HUES64 (cell line): ENCODE data around the gene NTPCR.
"Not testable (repeated sequence)": the region's sequence is repeated elsewhere in the genome, so short reads cannot be mapped to it uniquely, and the experiment has no call there.

Experiments used
- H3K27ac ChIP-seq: 2 replicates; pipeline ENCODE4 v1.7.0; 2013; ENCODE audit warnings: low read depth, low read length, inconsistent platforms
- H3K27me3 ChIP-seq: 2 replicates; pipeline ENCODE4 v1.6.1; 2013; ENCODE audit warnings: mild to moderate bottlenecking, low read length; ENCODE audit not compliant: insufficient read depth
- H3K36me3 ChIP-seq: 2 replicates; pipeline ENCODE4 v1.6.1; 2013; ENCODE audit warnings: mild to moderate bottlenecking, low read length; ENCODE audit not compliant: insufficient read depth
- H3K4me1 ChIP-seq: 2 replicates; pipeline ENCODE4 v1.6.1; 2013; ENCODE audit warnings: mild to moderate bottlenecking, low read length, moderate library complexity; ENCODE audit not compliant: insufficient read depth
- H3K4me3 ChIP-seq: 2 replicates; pipeline ENCODE4 v1.5.1; 2013; ENCODE audit warnings: mild to moderate bottlenecking, low read length, moderate library complexity
- H3K9ac ChIP-seq: 2 replicates; pipeline ENCODE4 v1.6.1; 2013; ENCODE audit warnings: mild to moderate bottlenecking, low read depth, low read length
- H3K9me3 ChIP-seq: 2 replicates; pipeline ENCODE4 v1.6.1; 2013; ENCODE audit warnings: low read depth, low read length; ENCODE audit not compliant: insufficient read depth
- WGBS: fragments of 150-250, 120-280 bp; methylation state at CpG from one replicate; pipeline ENCODE4 v1.1.7; 2013; ENCODE audit warnings: missing lambda C conversion rate; 5-methylcytosine and 5-hydroxymethylcytosine counted together

The NTPCR gene

DNA sequence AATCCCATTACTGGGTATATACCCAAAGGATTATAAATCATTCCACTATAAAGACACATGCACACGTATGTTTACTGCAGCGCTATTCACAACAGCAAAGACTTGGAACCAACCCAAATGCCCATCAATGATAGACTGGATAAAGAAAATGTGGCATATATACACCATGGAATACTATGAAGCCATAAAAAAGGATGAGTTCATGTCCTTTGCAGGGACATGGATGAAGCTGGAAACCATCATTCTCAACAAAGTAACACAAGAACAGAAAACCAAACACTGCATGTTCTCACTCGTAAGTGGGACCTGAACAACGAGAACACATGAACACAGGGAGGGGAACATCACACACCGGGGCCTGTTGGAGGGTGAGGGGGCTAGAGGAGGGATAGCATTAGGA lies 53.2 kb downstream of the NTPCR start:
- H3K4me1 ChIP-seq, H3K27ac ChIP-seq, H3K4me3 ChIP-seq, H3K9me3 ChIP-seq, H3K27me3 ChIP-seq, H3K9ac ChIP-seq: not testable (repeated sequence)
- WGBS, result 98% methylated on average over 3 of the region's 5 CpGs
- peaks cover 28% of the 10 kb centered on the region for H3K36me3 ChIP-seq

- H3K9ac ChIP-seq, result no peak overlapping the region
- H3K36me3 ChIP-seq, result peaks cover 24% of the 10 kb centered on the region
- H3K4me3 ChIP-seq, result no peak overlapping the region
- 97% methylated on average over 9 of the region's 9 CpGs for WGBS
- no peaks in the 10 kb centered on the region for H3K27me3 ChIP-seq
- no peak overlapping the region for H3K27ac ChIP-seq
- no peaks in the 10 kb centered on the region for H3K4me1 ChIP-seq
- H3K9me3 ChIP-seq, result no peaks in the 10 kb centered on the region
These were observed 54.0 kb downstream of the NTPCR start for GRCh38 chr1:233004451-233004850.

DNA sequence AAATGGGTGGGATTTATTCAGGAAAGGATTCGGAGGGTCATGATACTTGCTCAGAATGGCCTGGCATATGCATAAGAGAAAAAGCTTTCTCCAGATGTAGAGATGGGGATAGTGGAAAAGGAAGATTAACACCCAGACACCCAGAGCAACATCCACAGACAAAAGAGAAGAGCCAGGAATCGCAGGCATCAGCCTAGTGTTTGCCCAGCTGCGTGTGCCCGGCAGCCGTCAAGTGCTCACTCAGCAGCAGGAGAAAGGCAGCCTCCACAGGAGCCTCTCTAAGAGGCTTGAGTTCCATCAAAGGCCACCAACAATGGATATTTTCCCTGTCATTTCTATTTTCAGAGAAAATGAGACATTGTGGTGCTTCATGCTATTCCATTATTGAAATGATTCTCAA lies 54.7 kb downstream of the NTPCR start:
- 88% methylated on average over 5 of the region's 5 CpGs for WGBS

DNA sequence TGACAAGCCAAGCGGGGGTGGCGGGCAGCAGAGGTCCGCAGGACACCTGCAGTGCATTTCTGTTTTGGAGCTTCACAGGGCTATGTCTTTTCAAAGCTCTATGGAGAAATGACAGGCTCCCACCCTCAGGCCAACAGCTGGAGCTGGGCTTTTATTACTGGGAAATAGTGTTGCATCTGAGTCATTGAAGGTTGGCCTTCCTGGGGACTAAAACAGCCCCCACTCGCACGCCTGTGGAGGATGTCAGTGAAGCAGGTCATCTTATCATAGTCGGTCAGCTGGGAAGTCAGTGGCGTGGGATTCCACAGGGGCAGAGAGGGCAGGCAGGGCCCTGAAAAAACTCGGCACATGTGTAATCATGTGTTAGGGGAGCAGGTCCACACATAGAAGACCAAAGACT lies 55.3 kb downstream of the NTPCR start:
- peaks cover 11% of the 10 kb centered on the region for H3K36me3 ChIP-seq
- no peak overlapping the region for H3K9ac ChIP-seq
- no peak overlapping the region; the same call in 1 of the 2 replicates for H3K27ac ChIP-seq
- H3K27me3 ChIP-seq, result no peaks in the 10 kb centered on the region
- H3K9me3 ChIP-seq, result no peaks in the 10 kb centered on the region
- H3K4me1 ChIP-seq, result no peaks in the 10 kb centered on the region
- WGBS, result 85% methylated on average over 8 of the region's 8 CpGs
- H3K4me3 ChIP-seq, result no peak overlapping the region

More for the DNA sequence above, 54.7 kb downstream of the NTPCR start:
- Histone ChIP-seq H3K27me3 (no peaks in the 10 kb centered on the region), H3K27ac (no peak overlapping the region; the same call in 1 of the 2 replicates), H3K36me3 (peaks cover 17% of the 10 kb centered on the region), H3K9me3 (no peaks in the 10 kb centered on the region), H3K4me1 (no peaks in the 10 kb centered on the region), H3K4me3 (no peak overlapping the region), H3K9ac (no peak overlapping the region)

- no peak overlapping the region for H3K4me3 ChIP-seq
- H3K9me3 ChIP-seq, result no peaks in the 10 kb centered on the region
- H3K9ac ChIP-seq, result no peak overlapping the region
- peaks cover 11% of the 10 kb centered on the region; the same call in 1 of the 2 replicates for H3K36me3 ChIP-seq
- 94% methylated on average over 6 of the region's 6 CpGs for WGBS
- no peaks in the 10 kb centered on the region for H3K4me1 ChIP-seq
- H3K27me3 ChIP-seq, result no peaks in the 10 kb centered on the region
- H3K27ac ChIP-seq, result no peak overlapping the region
These were observed 55.7 kb downstream of the NTPCR start for GRCh38 chr1:233006108-233006507.

DNA sequence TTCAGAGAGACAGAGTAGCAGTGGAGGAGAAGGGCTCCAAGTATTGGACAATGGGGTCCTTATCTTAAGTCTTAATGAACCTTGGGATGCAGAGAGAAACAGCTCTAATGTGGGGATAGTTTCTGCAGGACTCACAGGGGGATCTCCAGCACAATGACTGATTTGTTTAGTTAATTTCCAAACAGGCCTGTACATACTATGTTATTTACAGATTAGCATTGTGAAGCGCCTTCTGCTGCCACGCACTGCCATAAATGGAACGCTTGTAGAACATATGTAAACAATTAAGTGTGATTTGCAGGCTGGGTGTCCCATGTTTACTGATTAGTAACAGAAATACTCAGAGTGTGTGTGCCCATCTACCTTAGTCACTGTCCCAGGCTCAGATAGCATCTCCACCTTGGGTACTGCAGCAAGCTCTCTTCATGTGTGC lies 56.1 kb downstream of the NTPCR start:
- 96% methylated on average over 3 of the region's 3 CpGs for WGBS
- H3K36me3 ChIP-seq, result peaks cover 13% of the 10 kb centered on the region; the same call in 1 of the 2 replicates
- H3K4me3 ChIP-seq, result no peak overlapping the region
- no peaks in the 10 kb centered on the region for H3K9me3 ChIP-seq
- no peaks in the 10 kb centered on the region for H3K4me1 ChIP-seq
- no peak overlapping the region for H3K27ac ChIP-seq
- H3K27me3 ChIP-seq, result no peaks in the 10 kb centered on the region
- H3K9ac ChIP-seq, result no peak overlapping the region

DNA sequence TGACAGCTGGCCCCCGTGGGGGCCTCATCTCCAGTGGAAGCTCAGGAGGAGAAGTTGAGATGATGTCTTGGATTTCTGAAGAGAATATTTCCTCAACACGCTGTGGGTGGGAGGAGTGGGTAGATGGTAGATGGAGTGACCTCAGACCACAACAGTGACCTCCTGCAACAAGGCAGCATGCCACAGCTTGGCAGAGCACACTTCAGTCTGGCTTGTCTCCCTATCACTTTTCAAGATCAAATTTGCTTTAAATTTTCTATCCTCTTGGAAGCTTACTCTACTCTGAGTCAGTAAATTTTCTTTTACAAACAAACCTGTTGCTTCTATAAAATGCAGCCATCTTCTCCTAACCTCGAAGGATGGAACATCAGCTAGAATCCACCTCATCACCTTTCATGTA lies 59.7 kb downstream of the NTPCR start:
- H3K4me3 ChIP-seq, result no peak overlapping the region
- no peak overlapping the region for H3K27ac ChIP-seq
- no peaks in the 10 kb centered on the region for H3K4me1 ChIP-seq
- H3K27me3 ChIP-seq, result no peaks in the 10 kb centered on the region
- H3K36me3 ChIP-seq, result peaks cover 49% of the 10 kb centered on the region
- no peak overlapping the region for H3K9ac ChIP-seq
- H3K9me3 ChIP-seq, result no peaks in the 10 kb centered on the region
- WGBS, result 88% methylated on average over 3 of the region's 3 CpGs

- Histone ChIP-seq H3K4me1 (no peaks in the 10 kb centered on the region), H3K9ac (no peak overlapping the region), H3K4me3 (no peak overlapping the region), H3K27me3 (no peaks in the 10 kb centered on the region), H3K9me3 (no peaks in the 10 kb centered on the region), H3K36me3 (peaks cover 52% of the 10 kb centered on the region), H3K27ac (no peak overlapping the region)
- WGBS, result 100% methylated on average over 1 of the region's 1 CpG
These were observed 61.6 kb downstream of the NTPCR start for GRCh38 chr1:233012021-233012420.

DNA sequence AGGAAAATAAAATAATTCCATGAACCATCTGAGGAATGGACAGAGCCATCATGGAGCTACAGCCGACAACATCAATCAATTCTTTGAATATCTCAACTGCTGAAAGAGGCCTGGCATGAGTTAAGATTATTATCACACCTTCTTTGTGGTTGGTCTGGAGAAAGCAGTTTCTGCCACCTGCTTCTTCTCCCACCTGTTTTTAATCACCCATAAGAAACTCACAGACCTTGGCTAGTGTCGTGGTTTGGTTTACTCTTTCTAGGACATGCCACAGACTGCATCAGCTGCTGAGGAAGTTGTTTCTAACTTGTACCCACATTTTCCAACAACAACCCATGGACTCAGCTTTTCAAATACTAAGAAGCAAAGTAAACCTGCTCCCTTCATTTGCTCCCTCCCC lies 65.6 kb downstream of the NTPCR start:
- Histone ChIP-seq H3K4me1 (peaks cover 6% of the 10 kb centered on the region; the same call in 1 of the 2 replicates), H3K4me3 (no peak overlapping the region), H3K9me3 (no peaks in the 10 kb centered on the region), H3K27me3 (no peaks in the 10 kb centered on the region), H3K9ac (no peak overlapping the region), H3K36me3 (peaks cover 60% of the 10 kb centered on the region), H3K27ac (no peak overlapping the region)
- 94% methylated on average over 2 of the region's 2 CpGs for WGBS

- 96% methylated on average over 5 of the region's 6 CpGs for WGBS
These were observed 66.4 kb downstream of the NTPCR start for GRCh38 chr1:233016798-233017197.

GRCh38 chr1:233019083-233019482 lies 68.7 kb downstream of the NTPCR start:
- Histone ChIP-seq H3K27me3 (no peaks in the 10 kb centered on the region), H3K27ac (no peak overlapping the region), H3K9ac (no peak overlapping the region), H3K4me1 (peaks cover 6% of the 10 kb centered on the region; the same call in 1 of the 2 replicates), H3K4me3 (no peak overlapping the region), H3K9me3 (no peaks in the 10 kb centered on the region), H3K36me3 (peaks cover 33% of the 10 kb centered on the region)
- WGBS, result 89% methylated on average over 3 of the region's 3 CpGs

More at GRCh38 chr1:233016798-233017197, 66.4 kb downstream of the NTPCR start:
- H3K27ac ChIP-seq, result no peak overlapping the region
- no peaks in the 10 kb centered on the region for H3K9me3 ChIP-seq
- H3K4me1 ChIP-seq, result peaks cover 6% of the 10 kb centered on the region; the same call in 1 of the 2 replicates
- H3K36me3 ChIP-seq, result peaks cover 56% of the 10 kb centered on the region
- no peak overlapping the region for H3K4me3 ChIP-seq
- no peak overlapping the region for H3K9ac ChIP-seq
- no peaks in the 10 kb centered on the region for H3K27me3 ChIP-seq

DNA sequence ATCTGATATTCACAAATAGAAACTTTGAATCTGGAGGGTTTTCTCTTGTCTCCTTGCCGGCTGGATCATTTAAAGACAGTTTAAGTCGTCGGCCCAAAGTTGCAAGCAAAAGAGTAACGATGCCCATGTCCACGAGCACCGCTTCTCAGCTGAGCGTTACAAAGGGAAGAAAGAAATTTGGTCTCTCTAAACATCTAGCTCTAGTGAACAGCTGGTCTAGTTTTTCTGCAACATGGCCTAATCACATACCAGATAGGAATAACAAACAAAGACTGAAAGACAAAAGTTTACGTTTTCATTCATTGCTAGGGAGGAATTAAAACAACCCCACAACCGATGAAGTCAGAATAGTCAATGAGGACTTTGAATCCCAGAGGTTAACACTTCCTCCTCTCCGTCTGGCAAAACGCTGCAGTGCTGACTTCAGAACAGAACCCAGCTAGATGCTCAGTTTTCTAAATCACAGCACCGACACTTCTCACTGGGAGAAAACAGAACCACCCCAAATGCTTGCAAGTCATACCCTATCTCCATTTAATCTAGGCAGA lies 69.4 kb downstream of the NTPCR start:
- Histone ChIP-seq H3K4me1 (peaks cover 6% of the 10 kb centered on the region; the same call in 1 of the 2 replicates), H3K27ac (no peak overlapping the region), H3K36me3 (peaks cover 33% of the 10 kb centered on the region), H3K9ac (no peak overlapping the region), H3K9me3 (no peaks in the 10 kb centered on the region), H3K27me3 (no peaks in the 10 kb centered on the region), H3K4me3 (no peak overlapping the region)
- WGBS, result 80% methylated on average over 12 of the region's 12 CpGs
